HG03196 (cell line): ENCODE measurements around the gene PGAP3.

Experiments used
- ATAC-seq: cut with Tn5 transposase; IDR thresholded peaks from one replicate; pipeline ENCODE4 v1.9.1; 2021; ENCODE audit not compliant: unreplicated experiment

PGAP3 gene

GRCh38 chr17:39660397-39661385 is 27.2 kb downstream of the PGAP3 start:
- no peak for ATAC-seq

GRCh38 chr17:39660011-39660360 is 27.9 kb downstream of the PGAP3 start:
- no peak for ATAC-seq

- no peak for ATAC-seq
Measured at GRCh38 chr17:39659279-39660010, 28.4 kb downstream of the PGAP3 start.

- ATAC-seq: no peak
Measured at GRCh38 chr17:39658760-39659159, 29.1 kb downstream of the PGAP3 start.

- ATAC-seq: no peak
Measured at GRCh38 chr17:39658346-39658745, 29.5 kb downstream of the PGAP3 start.

- ATAC-seq: no peak
Measured at GRCh38 chr17:39655105-39655504, 32.8 kb downstream of the PGAP3 start.

GRCh38 chr17:39653662-39654331 is 34.1 kb downstream of the PGAP3 start:
- no peak for ATAC-seq

GRCh38 chr17:39653316-39653661 is 34.6 kb downstream of the PGAP3 start:
- no peak for ATAC-seq

- no peak for ATAC-seq
Measured at GRCh38 chr17:39652587-39653315, 35.1 kb downstream of the PGAP3 start.

- ATAC-seq: no peak
Measured at GRCh38 chr17:39651923-39652586, 35.8 kb downstream of the PGAP3 start.

GRCh38 chr17:39650121-39650579 is 37.7 kb downstream of the PGAP3 start:
- no peak for ATAC-seq

GRCh38 chr17:39648616-39649366 is 39.1 kb downstream of the PGAP3 start:
- no peak for ATAC-seq

- no peak for ATAC-seq
Measured at GRCh38 chr17:39647256-39647655, 40.6 kb downstream of the PGAP3 start.

- no peak for ATAC-seq
Measured at GRCh38 chr17:39643271-39643670, 44.6 kb downstream of the PGAP3 start.

GRCh38 chr17:39642291-39643074 is 45.4 kb downstream of the PGAP3 start:
- ATAC-seq: no peak

- ATAC-seq: no peak
Measured at GRCh38 chr17:39641883-39642282, 46.0 kb downstream of the PGAP3 start.

- no peak for ATAC-seq
Measured at GRCh38 chr17:39641097-39641496, 46.8 kb downstream of the PGAP3 start.

GRCh38 chr17:39640591-39641031 is 47.2 kb downstream of the PGAP3 start:
- ATAC-seq: no peak
